GM12865 (cell line): ENCODE measurements around the gene SZT2.
A peak's percentile ranks its signal among the peaks of the same experiment; 100 is the strongest.
"Not testable (repeated sequence)": the region's sequence is repeated elsewhere in the genome, so short reads cannot be mapped to it uniquely, and the experiment has no call there.

Source experiments
- DNase-seq: peaks from one replicate; pipeline ENCODE4 v3.0.0; 2010; ENCODE audit warnings: low read depth
- H3K4me3 ChIP-seq: 2 replicates; pipeline ENCODE4 v1.5.1; 2011; ENCODE audit warnings: mild to moderate bottlenecking, low read depth, low read length, control low read depth
- CTCF ChIP-seq: IDR thresholded peaks from 2 replicates; pipeline ENCODE4 v1.5.1; 2011; ENCODE audit warnings: low read length, control low read depth, low read depth, inconsistent platforms; ENCODE audit not compliant: insufficient read depth; ENCODE audit errors: missing control alignments

SZT2 gene

GRCh38 chr1:43453442-43454269 is 64.0 kb downstream of the SZT2 start, which contains the start of gene HYI:
HYI (minus strand) TSS chr1:43453931; CDS start chr1:43453793, 138 bp downstream.
- TF ChIP-seq CTCF: no peak
- peak within 1 kb of the TSS; percentile 89 for H3K4me3 ChIP-seq
- DNase-seq: peak; percentile 87

DNA sequence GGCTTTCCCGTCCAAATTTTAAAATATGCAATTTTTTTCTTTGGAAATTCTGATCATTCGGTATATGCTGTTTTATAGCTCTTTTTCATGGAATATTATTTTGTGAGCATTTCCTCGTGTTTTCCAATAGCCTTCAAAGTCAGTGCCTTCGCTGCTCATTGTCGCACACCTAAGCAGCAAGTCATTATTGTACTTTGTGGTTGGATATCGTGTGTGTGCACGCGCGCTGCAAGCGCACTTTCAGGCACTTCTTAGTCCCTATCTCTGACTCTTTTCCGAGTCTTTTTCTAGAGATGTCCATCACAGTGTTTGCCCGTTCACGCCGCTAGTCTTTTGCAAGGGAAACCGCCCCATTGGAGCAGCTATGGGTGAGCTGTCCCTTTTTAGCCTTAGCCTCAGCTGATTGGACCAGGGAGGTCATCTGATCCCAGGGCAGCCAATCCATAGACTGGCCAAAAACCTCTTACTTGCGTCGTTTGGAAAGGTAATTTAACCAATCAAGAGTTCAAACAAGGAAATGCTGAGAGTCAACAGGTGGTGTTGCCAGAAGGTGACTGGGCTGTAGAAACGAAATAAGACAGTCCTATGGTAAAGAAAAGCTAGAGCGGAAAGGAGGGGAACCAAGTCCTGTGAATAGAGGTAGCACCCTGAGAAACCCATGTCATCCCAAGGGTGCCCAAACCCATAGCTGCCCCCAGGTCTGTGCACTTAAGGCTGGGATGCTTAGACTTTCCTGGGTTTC is 64.7 kb downstream of the SZT2 start:
- peak; percentile 95 for DNase-seq
- peak; percentile 2 for TF ChIP-seq CTCF
- peak overlapping the region; percentile 89 for H3K4me3 ChIP-seq

- DNase-seq: no peak
- no peak overlapping the region; the same call in 1 of the 2 replicates for H3K4me3 ChIP-seq
- no peak for TF ChIP-seq CTCF
These were observed 65.7 kb downstream of the SZT2 start for GRCh38 chr1:43455213-43455889.

DNA sequence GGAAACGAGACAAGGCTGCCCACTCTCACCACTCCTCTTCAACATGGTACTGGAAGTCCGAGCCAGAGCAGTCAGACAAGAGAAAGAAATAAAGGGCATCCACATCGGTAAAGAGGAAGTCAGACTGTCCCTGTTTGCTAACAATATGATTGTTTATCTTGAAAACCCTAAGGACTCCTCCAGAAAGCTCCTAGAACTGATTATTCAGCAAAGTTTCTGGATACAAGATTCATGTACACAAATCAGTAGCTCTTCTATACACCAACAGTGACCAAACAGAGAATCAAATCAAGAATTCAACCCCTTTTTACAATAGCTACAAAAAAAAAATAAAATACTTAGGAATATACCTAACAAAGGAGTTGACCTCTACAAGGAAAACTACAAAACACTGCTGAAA is 68.7 kb downstream of the SZT2 start:
- DNase-seq, H3K4me3 ChIP-seq: not testable (repeated sequence)

DNA sequence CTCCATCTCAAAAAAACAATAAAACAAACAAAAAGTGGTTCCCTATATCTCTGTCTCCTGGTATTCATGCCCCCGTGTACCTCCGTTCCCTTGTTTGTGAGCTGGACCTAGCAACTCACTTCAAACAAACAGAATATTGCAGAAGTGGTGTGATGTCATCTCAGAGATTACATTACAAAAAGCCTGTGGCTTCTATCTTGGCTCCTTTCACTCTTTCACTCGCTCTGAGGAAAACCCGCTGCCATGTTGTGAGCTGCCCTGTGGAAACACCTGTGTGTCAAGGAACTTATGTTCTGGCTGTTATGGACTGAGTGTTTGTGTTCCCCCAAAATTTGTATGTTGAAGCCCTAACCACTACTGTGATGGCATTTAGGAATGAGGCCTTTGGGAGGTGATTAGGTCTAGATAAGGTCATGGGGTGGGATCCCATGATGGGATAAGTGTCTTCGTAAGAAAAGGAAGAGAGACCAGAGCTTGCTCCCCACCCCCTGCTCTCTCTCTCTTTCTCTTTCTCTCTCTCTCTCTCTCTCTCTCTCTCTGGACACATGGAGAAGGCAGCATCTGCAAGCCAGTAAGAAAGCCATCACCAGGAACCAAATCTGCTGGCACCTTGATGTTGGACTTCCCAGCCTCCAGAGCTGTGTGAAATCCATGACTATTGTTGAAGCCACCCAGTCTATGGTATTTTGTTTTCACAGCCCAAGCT is 71.4 kb downstream of the SZT2 start:
- no peak overlapping the region for H3K4me3 ChIP-seq
- TF ChIP-seq CTCF: no peak
- no peak for DNase-seq

DNA sequence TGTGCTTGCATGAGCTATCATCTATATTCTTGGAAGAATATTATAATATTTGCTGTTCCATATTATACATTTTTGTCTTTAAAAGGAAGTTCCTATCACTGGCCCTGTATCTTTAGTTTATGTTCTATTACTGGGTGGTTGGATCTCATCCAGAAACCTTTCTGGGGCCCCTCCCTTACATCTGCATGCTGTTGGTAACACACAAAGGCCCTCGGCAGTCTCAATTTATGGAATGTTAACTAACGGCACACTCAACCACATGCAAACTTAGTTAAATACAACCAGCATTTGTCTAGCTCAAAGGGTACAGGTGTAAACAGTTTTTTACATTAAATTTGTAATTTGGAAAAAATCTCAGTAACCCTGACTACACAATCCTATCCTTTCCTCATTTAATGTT is 73.8 kb downstream of the SZT2 start:
- no peak for DNase-seq
- no peak for TF ChIP-seq CTCF

More for the DNA sequence above, 73.8 kb downstream of the SZT2 start:
- H3K4me3 ChIP-seq: no peak overlapping the region
